GM12874 (cell line): ENCODE measurements around the gene RERE.

Experiments
- CTCF ChIP-seq: IDR thresholded peaks from 2 replicates; pipeline ENCODE4 v1.5.1; 2011; ENCODE audit warnings: low read depth, mild to moderate bottlenecking, control low read depth, low read length, moderate library complexity; ENCODE audit not compliant: insufficient read depth

RERE gene

GRCh38 chr1:8349473-8349865 lies 468.0 kb downstream of the RERE start:
- TF ChIP-seq CTCF, result no peak

- TF ChIP-seq CTCF, result peak; percentile 90
These were observed 468.5 kb downstream of the RERE start for GRCh38 chr1:8348777-8349472.

- TF ChIP-seq CTCF, result no peak
These were observed 469.2 kb downstream of the RERE start for GRCh38 chr1:8348047-8348776.

GRCh38 chr1:8347635-8348034 lies 469.8 kb downstream of the RERE start:
- no peak for TF ChIP-seq CTCF

GRCh38 chr1:8345621-8346415 lies 471.6 kb downstream of the RERE start:
- TF ChIP-seq CTCF, result no peak

GRCh38 chr1:8344893-8345507 lies 472.4 kb downstream of the RERE start:
- TF ChIP-seq CTCF, result no peak
